Osteoblast (primary cell): ENCODE results near the gene SHMT2. TPM values are rescaled to one million over a fixed set of nuclear protein-coding genes. Genes with fewer than 3 reads are reported as not detected.

Experiments
- DNase-seq: peaks from one replicate; pipeline ENCODE4 v3.0.0; 2011; ENCODE audit warnings: low spot score, mixed read lengths; ENCODE audit not compliant: insufficient read length; ENCODE audit errors: missing footprints
- H2AFZ ChIP-seq: 2 replicates; pipeline ENCODE4 v1.6.0; 2011; ENCODE audit warnings: mild to moderate bottlenecking, low read length
- H3K27ac ChIP-seq: 2 replicates; pipeline ENCODE4 v1.5.1; 2011; ENCODE audit warnings: mild to moderate bottlenecking, low read depth, low read length, moderate library complexity
- H3K27me3 ChIP-seq: 2 replicates; pipeline ENCODE4 v1.6.0; 2012; ENCODE audit warnings: mild to moderate bottlenecking, control low read depth, inconsistent platforms, low read length, moderate library complexity; ENCODE audit not compliant: insufficient read depth
- H3K36me3 ChIP-seq: 2 replicates; pipeline ENCODE4 v1.5.1; 2011; ENCODE audit warnings: mild to moderate bottlenecking, low read length, control low read depth, moderate library complexity; ENCODE audit not compliant: insufficient read depth
- H3K4me1 ChIP-seq: 2 replicates; pipeline ENCODE4 v1.5.1; 2011; ENCODE audit warnings: mild to moderate bottlenecking, low read length, control low read depth, moderate library complexity; ENCODE audit not compliant: insufficient read depth
- H3K4me2 ChIP-seq: 2 replicates; pipeline ENCODE4 v1.6.0; 2011; ENCODE audit warnings: mild to moderate bottlenecking, low read length; ENCODE audit not compliant: insufficient read depth
- H3K4me3 ChIP-seq: fragments of 200-600 bp; sonication (generic); 3 replicates; pipeline ENCODE4 v1.5.1; 2012; ENCODE audit warnings: mild to moderate bottlenecking, low read length, inconsistent platforms; ENCODE audit not compliant: insufficient read depth
- H3K79me2 ChIP-seq: 2 replicates; pipeline ENCODE4 v1.6.0; 2012; ENCODE audit warnings: mild to moderate bottlenecking, low read length, control low read depth, inconsistent platforms; ENCODE audit not compliant: insufficient read depth
- H3K9me3 ChIP-seq: 2 replicates; pipeline ENCODE4 v1.5.1; 2011; ENCODE audit warnings: low read depth, low read length, control low read depth
- H4K20me1 ChIP-seq: 2 replicates; pipeline ENCODE4 v1.6.0; 2012; ENCODE audit warnings: mild to moderate bottlenecking, low read length, control low read depth; ENCODE audit not compliant: insufficient read depth
- total RNA-seq: library from RNA; depleted of rRNA; stranded (reverse); fragments of >200 nt; gene quantifications from 2 replicates; pipeline ENCODE4 v1.2.3, GENCODE V29; 2012
- TF ChIP-seq, protein P1 (sequence below): IDR thresholded peaks from 2 replicates; pipeline ENCODE4 v1.5.1; 2011; ENCODE audit warnings: mild to moderate bottlenecking, low read depth, low read length, moderate library complexity; ENCODE audit errors: extremely low read depth

SHMT2 gene
- total RNA-seq, 1 donor, result 408 TPM

DNA sequence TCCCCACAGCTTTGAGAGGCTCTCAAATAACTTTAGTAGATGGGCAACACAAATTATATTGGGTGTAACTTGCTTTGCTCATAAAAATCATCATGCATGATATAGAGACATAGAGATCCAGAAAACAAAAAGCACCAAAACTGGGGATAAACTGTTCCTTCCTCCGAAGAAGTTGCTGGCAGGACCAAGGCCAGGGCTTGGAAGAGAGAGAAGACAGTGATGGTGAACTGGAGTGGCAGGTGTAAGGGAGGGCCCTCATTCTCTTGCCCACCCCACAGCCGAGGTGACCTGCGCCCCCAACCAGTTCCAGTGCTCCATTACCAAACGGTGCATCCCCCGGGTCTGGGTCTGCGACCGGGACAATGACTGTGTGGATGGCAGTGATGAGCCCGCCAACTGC lies 28.3 kb upstream of the SHMT2 start:
- no peak for DNase-seq
- Histone ChIP-seq H3K9me3 (no peaks in the 10 kb centered on the region), H3K4me3 (no peak overlapping the region), H3K27ac (no peak overlapping the region), H4K20me1 (peaks cover 40% of the 10 kb centered on the region), H3K27me3 (no peaks in the 10 kb centered on the region), H3K36me3 (peaks cover 98% of the 10 kb centered on the region), H3K4me1 (no peaks in the 10 kb centered on the region), H3K79me2 (peaks cover 29% of the 10 kb centered on the region), H3K4me2 (no peak overlapping the region), H2AFZ (no peak overlapping the region)
- TF ChIP-seq, protein P1, sequence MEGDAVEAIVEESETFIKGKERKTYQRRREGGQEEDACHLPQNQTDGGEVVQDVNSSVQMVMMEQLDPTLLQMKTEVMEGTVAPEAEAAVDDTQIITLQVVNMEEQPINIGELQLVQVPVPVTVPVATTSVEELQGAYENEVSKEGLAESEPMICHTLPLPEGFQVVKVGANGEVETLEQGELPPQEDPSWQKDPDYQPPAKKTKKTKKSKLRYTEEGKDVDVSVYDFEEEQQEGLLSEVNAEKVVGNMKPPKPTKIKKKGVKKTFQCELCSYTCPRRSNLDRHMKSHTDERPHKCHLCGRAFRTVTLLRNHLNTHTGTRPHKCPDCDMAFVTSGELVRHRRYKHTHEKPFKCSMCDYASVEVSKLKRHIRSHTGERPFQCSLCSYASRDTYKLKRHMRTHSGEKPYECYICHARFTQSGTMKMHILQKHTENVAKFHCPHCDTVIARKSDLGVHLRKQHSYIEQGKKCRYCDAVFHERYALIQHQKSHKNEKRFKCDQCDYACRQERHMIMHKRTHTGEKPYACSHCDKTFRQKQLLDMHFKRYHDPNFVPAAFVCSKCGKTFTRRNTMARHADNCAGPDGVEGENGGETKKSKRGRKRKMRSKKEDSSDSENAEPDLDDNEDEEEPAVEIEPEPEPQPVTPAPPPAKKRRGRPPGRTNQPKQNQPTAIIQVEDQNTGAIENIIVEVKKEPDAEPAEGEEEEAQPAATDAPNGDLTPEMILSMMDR, result no peak

DNA sequence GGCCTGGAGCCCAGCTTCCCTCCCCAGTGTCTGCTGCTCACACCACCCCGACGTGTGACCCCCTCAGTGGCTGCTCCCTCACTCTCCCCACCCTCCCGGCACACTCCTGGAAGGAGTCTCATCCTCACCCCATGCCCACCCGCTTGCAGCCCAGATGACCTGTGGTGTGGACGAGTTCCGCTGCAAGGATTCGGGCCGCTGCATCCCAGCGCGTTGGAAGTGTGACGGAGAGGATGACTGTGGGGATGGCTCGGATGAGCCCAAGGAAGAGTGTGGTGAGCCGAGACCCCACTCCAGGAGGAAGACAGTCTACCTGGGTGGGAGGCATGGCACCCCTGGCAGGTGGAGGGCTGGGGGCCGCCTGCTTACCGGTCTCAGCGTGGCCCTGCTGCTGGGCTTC lies 27.9 kb upstream of the SHMT2 start:
- no peak for DNase-seq
- Histone ChIP-seq H3K36me3 (peaks cover 98% of the 10 kb centered on the region), H3K79me2 (peaks cover 27% of the 10 kb centered on the region), H3K27me3 (no peaks in the 10 kb centered on the region), H3K4me1 (no peaks in the 10 kb centered on the region), H4K20me1 (peaks cover 39% of the 10 kb centered on the region), H3K4me3 (no peak overlapping the region), H3K9me3 (no peaks in the 10 kb centered on the region), H3K27ac (no peak overlapping the region), H2AFZ (no peak overlapping the region), H3K4me2 (no peak overlapping the region)
- TF ChIP-seq, protein P1, result no peak

DNA sequence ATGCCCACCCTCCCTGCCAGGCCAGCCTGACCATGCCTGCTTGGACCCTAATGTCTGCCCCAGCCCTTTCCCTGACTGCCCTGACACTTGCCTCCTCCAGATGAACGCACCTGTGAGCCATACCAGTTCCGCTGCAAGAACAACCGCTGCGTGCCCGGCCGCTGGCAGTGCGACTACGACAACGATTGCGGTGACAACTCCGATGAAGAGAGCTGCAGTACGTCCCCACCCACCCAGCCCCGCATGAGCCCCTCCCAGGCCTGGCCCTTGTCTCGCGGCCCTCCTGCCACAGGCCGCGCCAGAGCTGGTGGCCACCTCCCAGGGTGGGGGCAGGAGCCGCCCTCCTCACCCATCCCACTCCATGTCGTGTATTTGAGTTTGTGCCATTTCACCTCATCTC lies 27.2 kb upstream of the SHMT2 start:
- Histone ChIP-seq H3K4me3 (no peak overlapping the region), H3K27ac (no peak overlapping the region), H3K79me2 (peaks cover 26% of the 10 kb centered on the region), H3K36me3 (peaks cover 94% of the 10 kb centered on the region), H3K4me2 (no peak overlapping the region), H4K20me1 (peaks cover 39% of the 10 kb centered on the region), H3K4me1 (no peaks in the 10 kb centered on the region), H3K27me3 (no peaks in the 10 kb centered on the region), H3K9me3 (no peaks in the 10 kb centered on the region), H2AFZ (no peak overlapping the region)
- DNase-seq, result no peak
- TF ChIP-seq, protein P1, result no peak

DNA sequence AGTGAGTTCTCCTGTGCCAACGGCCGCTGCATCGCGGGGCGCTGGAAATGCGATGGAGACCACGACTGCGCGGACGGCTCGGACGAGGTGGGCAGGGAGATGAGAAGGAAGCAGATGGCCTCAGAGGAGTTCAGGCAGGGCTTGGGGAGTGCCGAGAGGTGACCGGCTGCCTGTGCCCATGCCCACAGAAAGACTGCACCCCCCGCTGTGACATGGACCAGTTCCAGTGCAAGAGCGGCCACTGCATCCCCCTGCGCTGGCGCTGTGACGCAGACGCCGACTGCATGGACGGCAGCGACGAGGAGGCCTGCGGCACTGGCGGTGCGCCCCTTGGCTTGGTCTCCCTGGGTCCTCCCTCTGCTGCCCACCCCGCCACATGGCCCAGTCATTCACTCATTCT lies 26.3 kb upstream of the SHMT2 start:
- Histone ChIP-seq H3K9me3 (no peaks in the 10 kb centered on the region), H3K4me3 (no peak overlapping the region), H3K4me1 (no peaks in the 10 kb centered on the region), H2AFZ (no peak overlapping the region), H3K27ac (no peak overlapping the region), H3K36me3 (peaks cover 94% of the 10 kb centered on the region), H3K79me2 (peaks cover 18% of the 10 kb centered on the region), H3K4me2 (no peak overlapping the region), H3K27me3 (no peaks in the 10 kb centered on the region), H4K20me1 (peaks cover 32% of the 10 kb centered on the region)
- no peak for DNase-seq
- TF ChIP-seq, protein P1, result no peak
